SKM-1 treated with dmso at 0.1 percent for 144 hours (cell line): Measurements from ENCODE around the gene TBCD.
A peak's percentile ranks its signal among the peaks of the same experiment; 100 is the strongest.

Experiments used
- DNase-seq: peaks from one replicate; lab custom pipeline; 2025; ENCODE audit not compliant: unreplicated experiment; lab: John Stamatoyannopoulos, UW

Gene TBCD

DNA sequence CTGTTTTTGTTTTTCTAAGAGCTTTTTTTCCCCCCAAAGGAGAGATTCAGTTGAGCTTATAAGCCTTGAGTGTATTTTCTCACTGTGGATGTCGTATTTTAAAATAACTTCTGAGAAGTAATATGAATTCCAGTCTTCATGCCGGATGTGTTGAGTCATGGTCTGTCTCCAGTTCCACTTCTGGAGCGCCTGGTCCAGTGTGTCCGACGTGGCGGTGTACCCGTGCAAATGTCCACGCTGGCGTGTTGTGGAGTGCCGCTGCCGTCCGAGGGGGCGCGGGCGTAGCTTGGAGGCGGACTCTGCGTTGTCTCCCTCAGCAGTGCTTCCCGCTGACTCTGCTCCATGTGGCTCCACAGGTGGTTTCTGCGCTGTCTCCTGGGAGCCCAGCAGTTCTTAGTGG, 148.9 kb downstream of the TBCD start:
- no peak for DNase-seq

DNA sequence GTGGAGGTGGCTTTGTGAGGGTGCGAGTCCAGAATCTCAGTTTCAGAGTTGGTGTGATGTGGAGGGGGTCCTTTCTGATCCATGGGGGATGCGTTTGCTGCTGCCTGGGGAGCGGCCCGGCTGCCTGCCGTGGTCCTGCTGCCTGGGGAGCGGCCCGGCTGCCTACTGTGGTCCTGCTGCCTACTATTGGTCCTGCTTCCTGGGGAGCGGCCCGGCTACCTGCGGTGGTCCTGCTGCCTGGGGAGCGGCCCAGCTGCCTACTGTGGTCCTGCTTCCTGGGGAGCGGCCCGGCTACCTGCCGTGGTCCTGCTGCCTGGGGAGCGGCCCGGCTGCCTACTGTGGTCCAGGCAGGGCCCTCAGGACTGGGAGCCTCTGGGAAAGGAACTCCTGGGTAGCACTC, 149.5 kb downstream of the TBCD start:
- no peak for DNase-seq

DNA sequence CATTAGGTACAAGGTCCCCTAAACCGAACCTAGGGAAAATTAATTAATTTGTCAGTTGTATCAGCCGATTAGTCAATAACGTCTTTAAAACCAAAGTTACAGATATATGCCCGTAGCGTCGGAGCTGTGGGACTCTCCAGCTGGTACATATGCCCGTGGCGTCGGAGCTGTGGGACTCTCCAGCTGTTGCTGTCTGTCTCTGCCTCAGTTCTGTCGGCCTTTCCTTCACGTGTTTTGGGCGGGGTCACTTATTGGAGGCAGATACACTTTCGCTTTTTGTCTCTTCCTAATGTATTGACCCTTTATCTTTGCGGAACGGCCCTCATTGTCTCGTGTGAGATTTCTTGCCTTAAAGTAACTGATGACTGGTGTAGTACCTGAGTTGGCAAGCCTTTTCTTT, 150.0 kb downstream of the TBCD start:
- no peak for DNase-seq

DNA sequence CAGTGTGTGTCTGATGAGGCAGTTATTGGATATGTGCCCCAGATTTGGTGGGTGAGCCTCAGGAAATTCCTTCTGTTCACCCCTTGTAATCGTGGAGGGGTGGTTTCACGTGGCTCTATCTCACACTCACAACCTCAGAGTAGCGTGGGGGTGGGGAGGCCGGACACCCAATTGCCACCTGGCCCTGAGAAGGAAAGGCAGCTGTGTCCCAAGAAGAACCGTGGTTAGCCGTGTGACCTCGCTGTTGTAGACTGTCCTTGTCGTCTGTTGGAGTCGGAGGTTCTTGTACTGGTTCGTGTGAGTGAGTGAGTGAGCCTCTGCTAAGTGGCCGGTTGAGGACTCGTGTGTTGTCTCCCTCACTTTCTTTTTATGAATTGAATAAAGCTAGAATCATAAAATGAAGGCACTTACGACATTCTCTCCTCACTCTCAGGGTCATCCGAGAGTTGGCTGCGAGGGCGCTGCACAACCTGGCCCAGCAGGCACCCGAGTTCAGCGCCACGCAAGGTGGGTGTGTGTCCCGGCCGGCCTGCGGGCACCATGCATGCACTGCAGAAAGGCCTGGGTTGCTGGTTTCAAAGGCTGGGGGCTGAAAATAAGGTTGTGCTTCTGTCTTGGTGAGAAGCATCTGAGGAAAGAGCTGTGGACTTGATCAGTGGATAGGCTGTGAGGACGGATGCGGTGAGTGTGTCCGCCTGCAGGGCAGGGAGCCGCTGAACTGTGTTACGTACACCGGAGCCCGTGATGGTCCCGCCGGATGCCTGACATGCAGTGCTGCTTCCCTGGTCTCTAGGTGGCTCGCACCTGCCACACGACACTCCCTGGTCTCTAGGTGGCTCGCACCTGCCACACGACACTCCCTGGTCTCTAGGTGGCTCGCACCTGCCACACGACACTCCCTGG, 151.4 kb downstream of the TBCD start:
- DNase-seq = no peak

DNA sequence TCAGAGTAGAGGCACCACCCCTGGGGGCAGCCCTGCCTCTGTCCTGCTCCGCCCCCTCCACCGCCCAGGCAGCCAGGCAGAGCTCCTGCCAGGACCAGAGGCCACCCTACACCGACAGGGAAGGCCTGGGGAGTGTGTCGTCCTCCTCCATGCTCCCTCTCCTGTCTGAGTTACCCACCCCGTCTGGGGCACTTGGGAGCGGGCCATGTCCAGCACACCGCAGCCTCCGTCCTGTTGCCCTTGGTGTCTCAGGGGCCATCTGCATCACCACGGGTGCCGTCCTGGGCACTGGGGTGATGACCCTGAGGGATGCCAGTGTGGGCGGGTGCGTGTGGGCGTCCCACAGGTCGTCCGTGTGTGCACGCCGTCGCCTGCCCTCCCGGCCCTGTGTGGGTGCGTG, 153.3 kb downstream of the TBCD start:
- DNase-seq = no peak

DNA sequence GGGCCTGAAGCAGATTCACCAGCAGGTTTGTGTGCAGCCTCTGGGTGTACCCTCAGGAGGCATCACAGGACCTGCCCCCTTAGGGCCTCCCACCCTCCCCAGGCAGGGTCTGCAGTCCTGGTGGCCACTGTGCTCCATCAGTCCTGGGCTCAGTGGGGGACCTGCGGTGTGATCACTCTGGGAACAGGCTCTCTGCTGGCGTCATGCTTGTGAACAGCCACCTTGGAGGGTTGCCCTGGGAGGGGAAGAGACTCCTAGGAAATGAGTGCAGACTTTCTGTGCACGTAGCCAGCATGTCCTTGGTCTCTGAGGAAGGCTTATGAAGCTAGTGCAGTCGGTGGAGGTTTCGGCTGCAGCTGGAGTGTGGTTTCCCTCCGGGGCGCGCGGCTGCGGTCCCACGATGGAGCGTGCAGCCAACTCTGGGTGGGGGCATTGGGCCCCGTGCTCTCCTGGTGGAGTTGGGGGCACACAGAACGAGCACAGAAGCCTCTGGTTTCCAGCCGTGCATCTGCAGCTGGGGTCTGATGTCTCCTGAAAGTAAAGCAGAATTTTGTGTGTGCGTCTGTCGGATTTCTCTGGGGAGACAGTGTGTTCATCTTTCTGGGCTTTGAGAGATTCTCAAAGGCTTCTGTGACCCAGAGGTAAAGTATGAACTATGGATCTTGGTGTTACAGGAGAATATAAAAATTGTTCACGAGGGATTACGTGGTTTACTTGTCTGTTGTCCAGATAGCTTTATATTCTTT, 156.1 kb downstream of the TBCD start:
- no peak for DNase-seq

DNA sequence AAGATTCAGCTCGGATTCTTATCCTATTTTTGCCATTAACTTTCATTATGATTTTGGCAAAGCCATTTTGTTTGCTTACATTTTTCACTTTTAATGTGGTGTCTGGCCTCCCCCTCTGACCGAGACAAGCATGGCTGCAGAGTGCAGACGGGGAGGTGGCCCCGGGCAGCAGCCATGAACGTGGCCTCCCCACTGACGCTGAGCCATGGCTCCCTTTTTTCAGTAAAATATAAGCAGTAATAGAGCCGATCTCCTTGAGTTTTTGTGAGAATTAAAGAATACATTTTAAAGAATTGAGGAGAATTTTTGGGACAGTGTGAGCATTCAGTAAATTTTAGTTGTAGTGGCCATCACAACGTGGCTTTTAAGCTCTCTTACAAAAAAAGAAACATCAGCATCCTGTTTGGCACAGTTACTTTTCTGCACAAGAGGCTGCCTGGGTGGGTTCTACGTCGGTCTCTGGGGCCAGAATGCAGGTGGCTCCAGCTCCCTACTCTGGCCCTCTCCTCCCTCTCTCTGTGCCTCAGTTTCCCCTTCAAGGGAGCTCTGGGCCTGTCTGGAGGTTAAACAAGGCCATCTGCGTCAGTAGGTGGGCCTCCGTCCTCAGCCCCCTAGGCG, 156.8 kb downstream of the TBCD start:
- DNase-seq = no peak

DNA sequence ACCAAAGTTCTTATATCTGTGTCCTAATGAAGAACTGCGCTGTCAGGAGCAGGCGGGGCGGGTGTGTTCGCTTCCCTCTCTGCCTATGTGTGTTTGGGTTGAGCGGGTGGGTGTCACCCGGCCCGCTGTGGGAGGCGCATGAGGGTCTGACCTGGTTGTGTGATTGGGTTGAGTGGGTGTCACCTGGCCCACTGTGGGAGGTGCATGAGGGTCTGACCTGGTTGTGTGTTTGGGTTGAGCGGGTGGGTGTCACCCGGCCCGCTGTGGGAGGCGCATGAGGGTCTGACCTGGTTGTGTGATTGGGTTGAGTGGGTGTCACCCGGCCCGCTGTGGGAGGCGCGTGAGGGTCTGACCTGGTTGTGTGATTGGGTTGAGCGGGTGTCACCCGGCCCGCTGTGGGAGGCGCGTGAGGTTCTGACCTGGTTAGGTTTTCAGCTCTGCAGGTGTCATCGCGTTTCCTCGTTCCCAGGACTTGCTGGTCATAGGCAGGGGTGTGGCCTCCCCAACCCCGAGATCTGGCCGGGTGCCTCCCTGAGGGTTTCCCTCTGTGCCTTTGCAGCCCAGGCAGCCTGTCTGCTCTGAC, 157.5 kb downstream of the TBCD start:
- DNase-seq = no peak

DNA sequence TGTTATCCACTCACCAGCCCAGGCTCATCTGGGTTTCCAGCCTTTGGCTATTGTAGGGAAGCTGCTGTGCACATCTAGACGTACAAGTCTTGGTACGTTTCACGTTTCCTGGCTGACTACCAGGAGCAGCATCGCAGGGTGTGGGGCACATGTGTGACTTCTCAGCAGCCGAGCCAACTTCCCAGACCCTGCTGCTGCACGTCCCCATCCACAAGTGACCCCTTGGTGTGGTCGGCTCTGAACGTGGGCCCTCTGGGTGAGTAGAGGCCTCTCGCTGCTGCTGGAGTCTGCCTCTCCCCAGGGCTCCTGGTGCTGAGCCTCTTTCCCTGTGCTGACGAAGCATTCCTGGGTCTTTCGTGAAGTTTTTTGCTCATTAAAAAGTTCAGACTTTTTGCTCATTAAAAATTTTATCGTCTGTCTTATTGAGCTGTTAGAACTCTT, 158.2 kb downstream of the TBCD start:
- no peak for DNase-seq

DNA sequence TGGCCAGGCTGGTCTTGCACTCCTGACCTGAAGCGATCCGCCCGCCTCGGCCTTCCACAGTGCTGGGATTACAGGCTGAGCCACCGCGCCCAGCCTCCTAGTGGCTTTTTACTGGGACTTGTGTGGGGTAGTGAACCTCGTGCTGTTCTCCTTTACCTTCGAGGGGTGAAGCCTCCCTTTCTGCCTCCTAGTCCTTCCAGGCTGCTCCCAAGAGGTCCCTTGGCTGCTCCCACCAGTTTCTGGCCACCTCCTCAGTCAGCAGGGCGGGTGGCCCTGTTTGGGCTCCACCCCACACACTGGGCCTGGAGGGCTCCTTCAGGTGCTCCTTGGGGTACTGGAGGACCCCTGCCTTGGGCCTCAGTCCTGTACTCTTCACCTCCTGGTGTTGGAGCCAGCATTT, 158.9 kb downstream of the TBCD start:
- DNase-seq = no peak

DNA sequence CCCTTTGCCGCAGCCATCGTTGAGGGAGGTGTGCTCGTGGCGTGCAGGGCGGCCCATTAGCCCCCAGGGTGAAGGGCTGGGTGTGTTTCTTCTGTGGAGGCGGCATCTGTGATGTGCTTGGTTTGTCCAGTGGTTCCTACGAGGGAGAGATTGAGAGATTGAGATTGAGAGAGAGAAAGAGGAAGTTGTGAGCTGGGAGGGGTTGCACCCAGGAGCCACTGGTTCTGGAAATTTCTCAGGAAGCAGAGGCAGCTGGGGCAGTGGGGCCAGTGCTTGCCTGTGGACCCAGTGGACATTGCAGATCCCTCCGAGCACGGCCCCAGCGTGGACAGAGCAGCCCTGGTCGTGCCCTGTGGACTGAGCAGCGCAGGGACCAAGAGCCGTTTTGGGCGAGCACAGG, 160.0 kb downstream of the TBCD start:
- peak; percentile 30 for DNase-seq

DNA sequence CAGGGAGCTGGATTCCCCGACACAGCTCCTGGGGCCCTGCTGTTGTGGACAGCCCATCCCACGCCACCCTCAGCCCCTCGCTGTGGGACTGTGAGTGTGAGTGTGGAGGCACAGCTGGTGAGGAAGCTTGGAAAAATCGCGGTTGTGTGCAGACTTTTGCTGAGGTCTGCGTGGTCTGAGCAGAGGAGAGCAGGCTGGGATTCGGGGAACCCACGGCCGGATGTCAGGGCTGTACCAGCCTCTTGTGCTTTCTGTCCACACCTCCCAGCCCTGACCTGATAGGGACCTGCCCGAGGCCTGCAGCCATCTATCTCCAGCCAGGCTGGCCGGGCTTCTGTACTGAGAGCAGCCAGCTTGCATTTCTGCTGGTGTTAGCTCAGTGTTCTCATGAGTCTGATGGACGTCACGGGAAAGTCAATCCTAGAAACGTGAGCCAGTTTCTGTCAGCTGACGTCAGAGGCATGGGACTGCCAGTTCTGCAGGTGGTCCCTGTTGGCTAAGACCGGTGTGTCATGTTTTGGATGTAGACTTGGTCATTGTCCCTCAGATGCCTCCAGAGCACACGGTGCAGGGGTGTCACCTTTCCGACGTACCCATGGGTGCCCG, 160.7 kb downstream of the TBCD start:
- DNase-seq = no peak

DNA sequence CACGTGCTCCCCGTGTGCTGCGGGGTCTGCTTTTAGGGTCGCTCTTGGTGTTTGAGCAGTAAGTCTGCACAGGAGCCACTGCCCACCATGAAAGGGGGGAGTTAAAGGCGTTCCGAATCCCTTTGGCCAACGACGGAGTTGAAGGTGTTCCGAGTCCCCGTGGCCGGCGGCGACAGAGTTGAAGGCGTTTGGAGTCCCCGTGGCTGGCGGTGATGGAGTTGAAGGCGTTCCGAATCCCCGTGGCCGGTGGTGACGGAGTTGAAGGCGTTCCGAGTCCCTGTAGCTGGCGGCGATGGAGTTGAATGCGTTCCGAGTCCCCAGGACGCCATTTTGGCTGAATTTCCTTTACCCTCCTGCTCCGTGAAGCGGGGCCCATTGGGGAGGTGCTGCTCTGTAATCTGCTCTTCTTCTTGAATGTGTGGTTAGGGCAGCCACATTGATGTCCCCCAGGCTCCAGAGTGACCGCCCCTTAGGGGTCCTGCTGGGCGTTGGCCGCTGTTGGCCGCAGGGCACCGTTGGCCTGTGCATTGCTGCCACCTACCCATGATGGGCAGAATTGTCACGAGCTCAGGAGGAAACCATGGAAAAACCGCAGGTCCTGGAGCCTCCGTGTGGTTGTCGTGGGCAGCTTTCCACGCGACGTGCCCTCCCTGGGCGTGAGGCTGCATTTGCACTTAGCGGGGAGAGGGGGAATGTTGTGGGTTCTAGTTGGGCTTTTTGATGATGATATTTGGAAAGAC, 161.6 kb downstream of the TBCD start:
- DNase-seq = no peak

DNA sequence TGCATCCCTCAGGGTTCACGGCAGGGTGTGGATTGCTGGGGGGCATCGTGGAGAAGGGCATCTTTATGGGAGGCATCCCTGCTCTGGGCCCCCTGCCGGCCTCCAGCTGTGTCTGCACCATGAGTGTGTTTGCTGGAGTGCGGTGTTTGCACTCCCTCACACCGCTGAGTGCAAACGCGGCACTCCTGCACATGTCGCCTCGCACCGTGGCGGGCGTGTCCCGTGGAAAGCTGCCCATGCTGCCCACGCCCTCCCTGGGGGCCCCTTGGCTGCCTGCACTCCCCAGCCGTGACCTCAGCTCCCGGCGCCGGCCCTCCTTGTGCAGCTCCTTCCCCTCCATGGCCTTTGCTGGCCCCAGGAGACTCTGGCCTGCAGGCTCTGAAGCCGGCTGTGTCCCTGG, 162.5 kb downstream of the TBCD start:
- no peak for DNase-seq

DNA sequence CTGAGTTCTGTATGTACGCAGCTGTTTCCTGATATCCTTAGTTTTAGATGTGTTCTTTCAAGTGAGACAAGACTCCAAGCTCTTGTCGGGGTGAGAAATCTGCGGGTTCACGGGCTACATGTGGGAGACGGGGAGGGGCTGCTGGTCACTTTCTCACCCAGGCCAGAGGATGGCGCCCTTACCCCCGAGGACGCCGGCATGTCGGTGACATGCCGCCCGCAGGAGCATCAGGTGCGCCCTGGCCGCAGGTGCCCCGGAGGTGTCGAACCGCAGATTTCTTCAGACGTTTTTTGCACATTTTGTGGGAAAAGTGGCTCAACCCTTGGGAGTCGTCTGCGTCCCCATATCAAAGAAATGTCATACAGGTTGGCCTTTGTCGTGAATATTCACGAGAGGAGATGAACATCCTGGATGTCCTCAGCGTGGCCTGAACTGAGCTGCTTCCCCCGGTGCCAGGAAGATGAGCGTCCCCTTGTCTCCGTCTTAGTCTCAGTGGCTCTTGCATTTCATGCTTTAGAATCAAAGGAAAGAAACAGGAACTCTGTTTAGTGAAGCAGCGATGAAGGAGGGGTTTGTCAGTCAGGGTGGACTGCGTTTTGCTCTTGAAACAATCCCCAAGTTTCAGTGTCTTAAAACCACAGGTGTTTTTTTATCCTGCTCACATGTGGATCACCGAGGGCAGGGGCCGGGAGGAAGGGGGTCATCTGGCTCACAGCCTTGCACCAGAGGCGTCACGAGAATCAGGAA, 163.3 kb downstream of the TBCD start:
- no peak for DNase-seq

DNA sequence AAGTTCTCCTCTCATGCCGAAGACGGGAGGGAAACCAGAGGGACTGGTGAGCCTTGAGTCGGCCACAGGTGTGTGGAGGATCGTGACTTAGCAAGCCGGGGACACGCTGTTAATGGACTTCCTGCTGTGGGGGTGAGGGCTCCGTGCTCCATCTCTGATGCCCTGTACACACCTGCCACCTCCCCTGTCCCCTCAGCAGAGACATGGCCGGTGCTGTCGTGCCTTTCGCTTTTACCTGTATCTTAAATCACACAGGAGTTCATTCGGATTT, 163.8 kb downstream of the TBCD start:
- DNase-seq = no peak

DNA sequence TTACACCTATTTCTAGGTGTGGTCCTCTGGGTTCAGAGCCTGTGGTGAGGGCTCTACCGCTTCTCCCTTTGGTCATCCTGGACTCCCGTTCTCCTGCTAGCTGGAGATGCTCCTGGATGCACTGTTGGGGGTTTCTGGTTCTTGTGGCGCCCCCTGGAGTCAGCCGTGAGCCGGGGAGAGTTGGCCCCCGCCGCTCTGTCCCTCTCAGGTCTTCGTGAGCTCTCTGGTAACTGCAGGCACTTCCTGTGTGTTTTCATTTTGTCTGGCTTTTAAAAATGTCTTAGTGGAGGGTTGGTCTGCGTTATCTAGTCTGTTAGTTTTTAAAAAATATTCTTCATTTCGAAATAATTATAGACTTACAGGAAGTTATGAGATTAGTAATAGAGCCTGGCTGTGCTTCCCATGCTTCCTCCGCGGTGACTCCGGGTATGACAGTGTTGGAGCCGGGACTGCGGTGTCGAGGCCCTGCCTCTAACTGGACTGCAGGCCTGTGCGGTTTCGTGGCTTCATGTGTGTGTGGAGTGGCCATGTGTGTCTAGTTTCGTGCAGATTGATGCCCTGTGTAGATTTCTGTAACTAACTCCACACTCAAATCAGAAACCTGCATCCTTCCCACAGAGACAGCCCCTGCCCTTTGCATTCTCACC, 166.0 kb downstream of the TBCD start:
- DNase-seq = peak; percentile 3

DNA sequence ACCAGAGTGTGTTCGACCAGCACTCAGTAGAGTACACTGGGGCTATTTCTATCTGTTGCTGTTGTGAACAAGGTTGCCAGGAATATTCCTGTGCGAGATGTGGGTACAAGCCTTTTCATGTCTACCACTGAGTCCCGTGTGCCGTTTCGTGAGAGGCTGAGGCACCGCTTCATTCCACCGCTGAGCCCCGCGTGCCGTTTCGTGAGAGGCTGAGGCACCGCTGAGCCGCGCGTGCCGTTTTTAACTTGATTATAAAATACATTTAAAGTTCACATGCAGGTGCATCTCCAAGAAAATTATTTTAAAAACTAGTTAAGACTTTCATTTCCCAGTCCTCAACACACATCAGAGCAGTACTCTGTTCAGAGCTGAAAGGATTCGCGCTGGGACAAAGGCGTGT, 166.6 kb downstream of the TBCD start:
- no peak for DNase-seq

DNA sequence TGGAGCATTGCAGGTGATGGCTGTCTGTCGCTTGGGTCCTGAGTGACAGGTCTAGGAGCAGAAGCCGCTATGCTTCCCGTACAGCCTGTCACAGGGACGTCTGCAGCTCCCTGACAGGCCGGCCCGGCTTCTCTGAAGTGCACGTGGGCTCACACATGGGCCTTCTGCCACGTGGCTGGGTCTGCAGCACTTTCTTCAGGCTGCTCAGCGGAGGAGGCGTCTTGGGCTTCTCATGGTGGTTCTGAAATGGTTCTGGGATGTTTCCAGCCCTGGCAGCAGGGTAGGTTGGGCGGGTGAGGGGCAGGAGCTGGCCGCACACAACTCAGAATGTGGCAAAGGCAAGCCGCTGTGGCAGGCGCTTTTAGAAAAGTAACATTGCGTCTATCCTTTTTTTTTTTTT, 168.3 kb downstream of the TBCD start:
- no peak for DNase-seq

DNA sequence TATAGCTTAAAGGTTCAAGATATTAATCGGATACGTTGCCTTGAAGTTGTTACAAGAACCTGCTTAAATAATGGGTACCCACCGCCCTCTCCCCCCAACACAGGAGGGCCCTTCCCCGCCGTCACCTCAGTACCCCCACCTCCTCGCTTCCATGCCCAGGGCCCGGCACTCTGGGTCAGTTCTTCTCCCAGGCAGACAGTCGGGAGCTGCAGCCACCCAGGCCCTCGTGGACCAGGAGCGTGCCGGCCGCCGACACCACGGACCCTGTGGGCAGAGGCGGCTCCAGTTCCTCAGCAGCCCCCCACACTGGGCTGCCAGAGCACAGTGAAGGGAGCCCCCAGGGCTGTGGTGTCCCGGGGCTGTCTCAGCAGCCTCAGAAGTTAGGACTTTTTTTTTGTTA, 168.8 kb downstream of the TBCD start:
- no peak for DNase-seq
